IPS-NIHi11 (cell line): ENCODE data around the gene ISLR2.

ENCODE experiments used
- DNase-seq: peaks from one replicate; pipeline ENCODE4 v3.0.0; 2012; ENCODE audit warnings: mixed read lengths, low spot score

The ISLR2 gene

DNA sequence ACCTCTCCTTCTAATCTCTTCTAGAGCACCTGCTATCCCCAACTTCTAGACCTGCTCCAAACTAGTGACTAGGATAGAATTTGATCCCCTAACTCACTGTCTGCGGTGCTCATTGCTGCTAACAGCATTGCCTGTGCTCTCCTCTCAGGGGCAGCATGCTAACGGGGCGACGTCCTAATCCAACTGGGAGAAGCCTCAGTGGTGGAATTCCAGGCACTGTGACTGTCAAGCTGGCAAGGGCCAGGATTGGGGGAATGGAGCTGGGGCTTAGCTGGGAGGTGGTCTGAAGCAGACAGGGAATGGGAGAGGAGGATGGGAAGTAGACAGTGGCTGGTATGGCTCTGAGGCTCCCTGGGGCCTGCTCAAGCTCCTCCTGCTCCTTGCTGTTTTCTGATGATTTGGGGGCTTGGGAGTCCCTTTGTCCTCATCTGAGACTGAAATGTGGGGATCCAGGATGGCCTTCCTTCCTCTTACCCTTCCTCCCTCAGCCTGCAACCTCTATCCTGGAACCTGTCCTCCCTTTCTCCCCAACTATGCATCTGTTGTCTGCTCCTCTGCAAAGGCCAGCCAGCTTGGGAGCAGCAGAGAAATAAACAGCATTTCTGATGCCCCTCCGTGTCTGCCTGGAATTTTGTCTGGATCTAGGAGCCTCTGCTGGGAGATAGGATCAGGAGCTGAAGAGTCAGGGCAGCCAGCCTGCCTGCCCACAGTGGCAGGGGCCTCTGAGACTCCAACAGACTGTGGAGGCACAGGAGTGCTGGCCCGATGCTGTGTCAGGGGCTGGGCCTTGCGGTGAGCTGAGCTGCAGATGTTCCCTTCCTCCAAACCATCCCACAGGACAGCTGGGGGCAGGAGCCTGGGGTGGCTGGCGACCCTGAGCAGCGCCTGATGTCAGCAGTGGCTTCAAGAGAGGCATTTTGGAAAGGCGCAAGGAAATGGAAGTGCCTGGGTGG, 46.2 kb downstream of the ISLR2 start:
- peak; percentile 64 for DNase-seq

DNA sequence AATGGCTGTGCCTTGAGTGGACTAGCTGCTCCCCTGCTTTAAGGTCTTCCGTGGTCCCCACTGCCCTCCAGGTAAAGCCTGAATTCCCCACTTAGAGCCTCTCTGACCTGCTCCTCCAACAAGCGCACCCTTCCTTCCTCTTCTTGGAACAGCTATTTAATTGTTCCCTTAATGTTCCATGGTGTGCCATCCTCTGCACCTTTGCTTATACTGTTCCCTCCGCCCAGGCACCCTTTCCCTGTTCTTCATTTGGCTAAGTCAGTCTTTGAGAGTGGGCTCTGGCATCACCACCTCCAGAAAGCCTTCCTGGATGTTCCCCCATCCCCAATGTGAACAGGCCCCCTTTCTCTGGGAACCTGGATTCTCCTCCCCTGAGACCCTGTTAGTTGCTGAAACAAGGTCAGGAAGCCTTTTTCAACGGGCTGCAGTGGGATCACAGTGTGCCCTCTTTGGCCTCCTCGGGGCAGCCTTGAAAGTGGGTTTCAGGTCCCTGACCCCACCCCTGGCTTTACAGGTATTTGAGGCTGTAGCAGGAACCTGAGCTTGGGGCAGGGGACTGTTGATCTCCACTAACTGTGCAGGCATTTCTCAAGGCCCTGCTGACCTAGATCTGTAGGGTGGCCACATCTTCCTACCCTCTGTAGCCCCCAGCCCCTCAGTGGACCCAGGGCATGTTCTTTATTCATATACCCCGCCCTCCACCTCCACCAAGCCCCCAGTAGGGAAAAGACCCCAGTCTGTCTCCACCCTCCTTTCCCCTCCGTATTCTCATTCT, 48.1 kb downstream of the ISLR2 start:
- no peak for DNase-seq

DNA sequence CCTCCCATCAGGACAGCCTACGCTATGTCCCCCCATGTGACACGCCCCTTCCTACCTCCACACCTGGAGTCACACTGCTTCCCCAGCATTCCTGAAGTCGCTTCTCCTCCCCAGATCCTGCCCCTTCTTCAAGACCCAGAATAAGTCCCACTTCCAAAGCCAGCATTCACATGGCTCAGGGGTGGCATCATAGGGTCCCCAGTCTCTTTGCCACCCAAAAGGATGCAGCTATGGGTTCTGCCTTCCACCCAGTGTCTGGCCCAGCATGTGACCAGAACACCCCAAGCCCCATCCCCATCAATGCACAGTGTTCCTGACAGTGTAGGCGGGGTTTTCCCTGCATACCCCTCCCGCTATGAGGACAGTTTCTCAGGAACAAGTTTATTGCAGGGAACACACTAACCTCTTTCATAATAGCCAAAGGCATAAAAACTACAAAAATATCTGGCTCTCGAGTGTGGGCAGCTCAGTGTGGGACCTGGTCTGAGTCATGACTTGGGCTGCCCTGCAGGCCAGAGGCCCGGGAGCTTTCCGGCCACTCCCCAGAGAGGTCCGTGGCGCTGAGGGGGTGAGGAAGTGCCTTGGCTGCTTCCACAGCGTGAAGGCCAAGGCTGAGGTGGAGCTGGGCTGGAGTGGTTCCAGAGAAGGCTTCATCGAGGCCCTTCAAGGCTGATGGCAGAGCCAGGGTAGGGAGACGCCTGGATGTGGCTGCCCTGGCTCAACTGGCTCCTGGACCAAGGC, 48.9 kb downstream of the ISLR2 start:
- peak; percentile 66 for DNase-seq

DNA sequence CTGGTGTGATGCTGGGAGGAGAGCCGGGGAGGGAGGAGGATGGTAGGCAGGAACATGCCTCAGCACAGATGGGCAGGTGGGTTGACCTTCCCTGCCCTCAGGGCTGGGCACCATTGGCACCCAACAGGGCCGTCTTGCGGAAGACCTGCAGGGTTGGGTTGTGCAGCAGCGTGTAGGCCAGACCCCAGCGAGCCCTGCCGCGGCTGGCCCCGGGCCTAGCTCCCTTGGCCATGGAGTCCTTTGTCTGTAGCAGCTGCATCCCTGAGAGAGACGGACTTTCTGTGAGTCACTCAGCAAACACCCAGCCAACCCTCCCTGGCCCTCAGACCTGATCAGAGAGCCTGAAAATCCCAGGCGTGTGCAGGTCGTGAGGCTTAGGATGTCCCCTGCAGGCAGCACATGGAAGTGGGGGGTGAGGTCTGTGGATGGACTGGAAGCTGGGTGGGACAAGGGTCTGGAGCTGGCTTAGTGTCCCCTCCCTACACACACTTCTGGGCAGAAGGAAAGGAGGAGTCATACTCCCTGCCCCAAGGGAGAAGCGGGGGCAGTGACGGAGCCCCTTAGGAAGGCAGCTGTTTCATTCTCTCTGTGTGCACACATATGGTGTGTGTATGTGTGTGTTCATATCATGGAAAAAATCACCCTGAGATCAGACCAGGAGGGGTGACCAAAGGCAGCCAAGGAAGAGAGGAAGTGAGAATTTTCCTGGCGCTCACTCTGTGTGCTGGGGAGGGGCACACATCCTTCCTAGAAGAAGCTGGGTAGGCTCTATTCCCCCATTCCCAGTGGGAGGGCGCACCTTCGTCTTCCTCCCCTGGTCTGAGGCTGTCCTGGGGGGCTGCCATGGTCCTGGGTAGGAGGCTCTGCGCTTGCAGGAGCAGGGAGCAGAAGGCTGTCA, 49.8 kb downstream of the ISLR2 start:
- DNase-seq, result no peak

DNA sequence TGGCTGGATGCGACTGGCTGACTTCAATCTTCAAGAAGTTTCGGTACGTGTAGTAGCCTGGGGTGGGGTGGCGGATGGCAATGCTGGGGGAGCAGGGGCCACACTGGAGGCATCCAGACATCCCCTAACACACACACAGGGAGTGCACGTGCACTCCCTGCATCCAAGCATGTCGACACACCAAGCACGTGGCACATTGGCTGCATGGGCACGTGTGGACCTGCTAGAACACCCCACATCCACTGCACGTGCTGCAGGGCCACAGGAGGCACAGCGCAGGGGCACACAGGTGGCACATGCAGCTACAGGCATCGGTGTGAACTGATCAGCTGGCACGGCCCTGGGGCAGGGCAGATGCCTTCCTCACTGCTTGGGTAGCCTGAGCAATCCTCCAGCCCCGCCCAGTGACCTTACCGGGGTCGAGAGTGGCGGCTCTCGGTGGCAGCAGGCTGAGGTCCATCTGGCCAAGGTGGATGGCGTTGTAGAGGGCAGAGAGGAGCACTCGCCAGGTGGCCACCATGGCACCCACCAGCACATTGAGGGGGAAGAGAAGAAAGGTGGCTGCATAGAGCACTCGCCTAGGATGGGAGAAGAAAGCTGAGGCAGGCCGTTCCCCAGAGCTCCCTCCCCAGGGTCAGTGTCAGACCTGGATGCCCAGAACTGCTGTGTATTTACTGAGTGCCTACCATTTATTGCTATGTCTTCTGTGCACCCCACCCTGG, 50.7 kb downstream of the ISLR2 start:
- DNase-seq, result no peak

DNA sequence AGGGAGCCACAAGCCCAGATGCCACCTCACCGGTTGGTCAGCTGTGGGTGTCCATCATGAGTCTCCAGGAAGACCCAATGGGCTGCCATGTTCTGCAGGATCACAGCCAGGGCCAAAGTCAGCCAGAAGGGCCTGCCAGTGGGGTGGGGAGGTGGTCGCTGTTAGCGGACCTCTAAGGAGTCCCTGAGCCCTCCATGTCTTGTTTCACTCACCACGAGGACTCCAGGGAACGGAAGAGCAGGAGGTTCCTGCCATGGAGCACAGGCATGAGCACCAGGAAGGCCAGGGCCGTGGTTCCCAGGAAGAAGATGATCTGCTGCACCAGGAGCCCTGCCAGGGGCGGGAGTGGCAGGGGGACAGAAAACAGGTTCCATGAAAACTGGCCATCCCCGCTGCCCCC, 51.7 kb downstream of the ISLR2 start:
- DNase-seq, result no peak

DNA sequence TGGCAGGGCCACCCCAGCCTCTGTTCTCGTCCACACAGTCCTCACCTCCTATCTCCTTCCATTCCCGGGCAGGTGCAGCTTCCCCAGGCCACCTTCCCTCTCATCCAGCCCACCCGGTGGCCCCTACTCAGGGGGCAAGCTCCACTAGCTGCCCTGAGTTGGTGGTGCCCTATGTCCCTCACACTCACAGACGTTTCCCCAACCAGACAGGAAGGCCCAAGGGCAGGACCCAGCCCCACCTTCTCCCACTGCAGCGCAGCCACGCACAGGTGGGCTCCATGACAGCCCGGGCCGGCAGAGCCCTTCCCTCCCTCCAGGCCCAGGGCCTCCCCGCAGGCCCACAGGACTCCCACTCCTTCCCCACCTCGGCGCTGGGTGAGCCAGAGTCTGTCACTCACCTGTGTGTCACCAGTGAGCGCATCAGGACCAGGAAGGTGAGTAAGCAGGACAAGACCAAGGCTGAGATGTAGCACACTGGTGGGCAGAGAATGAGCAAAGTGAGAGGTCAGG, 54.3 kb downstream of the ISLR2 start:
- DNase-seq, result no peak

DNA sequence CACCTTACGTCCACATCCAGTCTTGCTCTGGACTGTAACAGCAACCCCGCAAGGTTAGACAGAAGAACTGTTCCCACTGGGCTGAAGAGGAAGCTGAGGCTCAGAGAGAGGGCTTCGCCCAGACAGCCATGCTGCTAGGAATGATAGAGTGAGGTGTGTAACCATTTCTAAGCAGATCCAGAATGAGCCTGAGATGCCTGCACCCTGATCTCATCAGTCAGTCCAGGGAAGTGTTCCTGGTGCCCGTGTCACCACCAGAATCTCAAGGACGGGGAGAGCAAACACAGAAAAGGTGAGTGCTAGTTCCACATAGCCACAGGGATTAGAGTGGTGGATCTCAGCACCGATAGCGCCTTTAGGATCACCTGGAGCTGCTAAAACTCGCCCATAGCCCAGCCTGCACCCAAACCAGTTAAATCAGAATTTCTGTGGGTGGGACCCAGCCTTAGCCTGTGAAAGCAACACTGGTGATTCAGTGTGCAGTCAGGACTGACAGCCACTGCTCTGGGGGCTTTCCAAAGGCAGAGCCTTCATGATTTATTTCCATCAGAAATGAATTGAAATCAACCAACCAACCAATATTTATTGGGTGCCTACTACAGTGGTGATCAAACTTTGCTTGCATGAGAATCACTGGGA, 55.4 kb downstream of the ISLR2 start:
- DNase-seq, result no peak
